SIG-M5 (cell line): ENCODE data around the gene C2orf68.
"Not testable (repeated sequence)": the region's sequence is repeated elsewhere in the genome, so short reads cannot be mapped to it uniquely, and the experiment has no call there.

Experiments used
- DNase-seq: peaks from one replicate; lab custom pipeline; 2025; lab: John Stamatoyannopoulos, UW

Gene C2orf68

DNA sequence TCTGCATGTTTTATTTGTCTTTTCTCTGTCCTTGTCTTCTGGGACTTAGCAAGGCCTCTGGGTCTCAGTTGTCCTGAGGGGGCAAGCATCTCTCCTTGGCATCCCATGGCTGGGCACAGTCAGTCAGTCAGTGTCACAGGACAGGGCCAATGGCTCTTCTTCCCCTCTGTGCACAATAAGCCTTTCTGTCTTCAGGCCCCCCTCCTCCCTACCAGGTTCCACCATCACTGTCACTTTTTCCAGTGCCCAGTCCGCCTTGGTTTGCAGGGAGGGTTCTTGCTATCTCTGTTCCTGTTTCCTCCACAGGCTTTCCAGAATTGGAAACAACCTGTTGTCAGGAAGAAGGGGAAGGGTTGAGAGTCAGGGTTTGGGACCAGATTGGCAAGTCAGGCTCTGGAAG lies 29.4 kb downstream of the C2orf68 start:
- DNase-seq = no peak

DNA sequence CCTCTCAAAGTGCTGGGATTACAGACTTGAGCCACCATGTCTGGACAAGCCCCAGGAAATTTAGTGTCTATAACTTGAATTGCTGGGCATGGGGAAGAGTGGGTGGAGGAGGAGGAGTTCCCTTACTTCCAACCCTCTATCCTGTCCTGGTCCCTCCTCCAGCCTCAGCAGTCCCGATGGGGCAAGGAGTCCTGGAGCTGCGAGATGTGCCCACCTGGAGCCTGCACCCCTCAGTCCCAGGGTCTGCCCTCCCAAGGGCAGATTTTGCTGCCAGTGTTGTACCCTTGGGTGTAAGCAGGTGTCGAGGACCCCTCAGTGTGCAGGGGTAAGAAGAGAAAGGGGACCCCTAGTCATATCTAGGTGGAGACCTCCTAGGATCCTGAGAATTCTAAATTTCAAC lies 31.7 kb downstream of the C2orf68 start:
- no peak for DNase-seq

DNA sequence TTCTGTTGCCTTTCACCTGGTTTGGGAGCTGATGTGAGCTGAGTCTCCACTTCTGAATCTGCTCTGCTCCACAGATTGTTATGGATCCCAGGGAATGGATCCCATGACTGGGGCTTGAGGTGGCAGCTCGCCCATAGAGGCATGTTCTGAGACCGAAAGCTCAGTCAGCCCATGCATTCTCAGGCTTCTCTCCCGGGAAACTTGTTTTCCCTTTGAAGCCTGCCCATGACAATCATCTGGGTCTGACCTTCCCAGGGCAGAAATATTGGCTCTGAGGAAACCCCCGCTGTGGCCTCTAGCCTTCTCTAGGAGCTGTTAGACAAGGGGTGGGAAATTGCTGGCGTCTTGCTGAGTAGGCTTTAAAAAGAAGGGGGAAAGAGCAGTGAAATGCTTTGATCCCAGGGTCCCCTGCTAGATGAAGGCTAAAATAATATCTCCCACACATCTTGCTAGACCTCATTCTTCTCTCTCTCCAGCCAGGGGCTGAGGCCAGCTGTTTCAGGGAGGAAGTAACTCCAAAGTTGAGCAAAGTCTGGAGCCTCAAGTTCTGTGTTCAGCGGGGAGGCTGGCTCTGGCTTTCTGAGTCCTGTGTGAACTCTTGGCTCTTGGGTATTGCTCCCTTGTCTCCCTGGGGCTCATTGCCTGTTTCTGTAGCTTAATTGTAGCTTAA lies 32.5 kb downstream of the C2orf68 start:
- peak; percentile 87 for DNase-seq

DNA sequence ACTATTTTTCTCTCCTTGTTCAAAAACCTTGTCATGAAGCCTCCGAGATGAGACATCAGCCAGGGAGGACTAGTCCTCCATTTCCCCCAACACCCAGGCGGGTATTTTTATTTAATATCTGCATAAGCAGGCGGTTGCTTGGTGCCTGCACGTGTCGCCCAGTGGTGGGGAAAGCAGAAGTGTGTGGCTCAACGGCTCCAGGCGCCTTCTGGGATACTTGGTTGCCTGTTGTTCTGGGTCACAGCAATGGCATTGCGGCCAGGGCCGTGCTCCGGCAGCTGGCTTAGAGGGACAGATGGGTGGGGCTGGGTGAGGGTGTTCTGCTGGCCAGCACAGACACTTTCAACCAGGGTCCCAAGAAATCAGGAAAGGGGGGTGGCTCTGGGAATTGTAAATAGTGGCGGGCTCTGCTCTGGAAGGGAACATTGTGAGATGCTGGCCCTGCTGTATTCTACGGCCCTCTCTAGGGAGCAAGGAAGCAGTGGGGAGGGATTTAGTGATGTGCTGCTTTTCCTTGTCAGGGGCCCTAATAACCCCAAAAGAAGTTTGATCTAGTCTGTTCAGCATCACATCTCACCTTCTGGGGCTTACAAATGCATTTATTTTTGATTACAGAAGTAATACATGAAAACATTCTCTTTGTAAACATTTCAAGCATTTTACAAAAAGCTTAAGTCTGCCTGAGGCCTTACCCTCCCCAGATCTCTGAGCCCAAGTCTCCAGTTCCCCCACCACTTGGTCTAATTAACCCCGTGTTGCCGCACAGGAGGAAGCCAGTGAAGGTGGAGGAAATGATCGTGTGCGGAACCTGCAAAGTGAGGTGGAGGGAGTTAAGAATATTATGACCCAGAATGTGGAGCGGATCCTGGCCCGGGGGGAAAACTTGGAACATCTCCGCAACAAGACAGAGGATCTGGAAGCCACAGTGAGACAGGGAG lies 33.4 kb downstream of the C2orf68 start:
- DNase-seq = peak; percentile 31

DNA sequence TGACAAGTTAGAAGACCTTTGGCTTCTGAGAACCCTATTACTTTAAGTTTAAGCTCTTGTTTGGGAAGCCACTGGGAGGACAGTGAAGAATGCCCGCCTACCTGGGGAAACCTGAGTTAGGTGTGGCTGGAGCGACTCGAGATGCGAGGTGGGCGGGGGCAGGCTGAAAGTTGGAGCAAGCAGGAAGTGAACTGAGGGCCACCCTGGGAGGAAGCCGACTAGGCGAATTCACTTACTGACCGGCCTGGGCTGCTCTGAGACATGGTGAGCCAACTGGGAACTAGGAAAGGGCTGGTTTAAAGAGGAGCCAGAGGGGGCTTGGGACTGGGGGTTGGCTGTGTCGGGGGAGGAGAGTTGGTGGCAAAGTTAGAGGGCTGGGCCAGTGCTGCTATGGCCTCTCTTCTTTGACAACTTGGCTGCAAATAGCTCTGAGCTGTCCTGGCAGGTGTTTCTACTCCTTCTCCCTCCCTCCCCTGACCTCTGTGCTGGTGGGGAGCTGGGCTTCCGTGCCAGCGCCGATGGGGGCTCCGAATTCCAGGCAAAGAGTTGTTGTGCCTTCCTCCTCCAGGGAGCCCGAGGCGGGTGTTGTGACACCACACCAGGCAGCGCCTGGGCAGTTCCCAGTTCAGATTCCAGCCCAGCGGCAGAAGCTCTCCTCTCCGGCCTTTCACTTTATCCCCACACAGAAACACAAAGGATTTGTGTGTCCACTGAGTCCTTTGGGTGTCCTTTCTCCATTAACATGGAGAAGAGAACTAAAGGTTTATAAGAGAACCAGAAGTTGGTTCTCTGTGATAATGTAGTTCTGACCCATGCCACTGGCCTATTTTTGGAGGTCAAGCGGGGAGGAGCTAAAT lies 34.3 kb downstream of the C2orf68 start, which contains the start of gene VAMP8:
TSS of gene VAMP8 (plus strand) at position 201 of the 857 bp plus-strand sequence. CDS start at position 262, 61 bp downstream.
- DNase-seq = no peak

DNA sequence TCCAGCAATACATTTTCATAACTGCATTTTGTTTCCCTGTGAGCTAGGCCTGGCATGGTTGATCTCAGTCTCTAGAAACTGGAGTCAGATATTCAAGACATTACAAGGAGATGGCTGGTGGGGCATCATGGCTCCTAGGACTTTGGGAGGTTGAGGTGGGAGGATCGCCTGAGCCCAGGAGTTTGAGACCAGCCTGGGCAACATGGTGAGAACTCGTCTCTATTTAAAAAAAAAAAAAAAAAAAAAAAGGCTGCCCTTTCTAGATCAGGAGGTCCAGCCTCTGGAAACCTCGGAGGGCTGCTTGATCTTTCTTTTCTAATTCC lies 34.8 kb downstream of the C2orf68 start:
- no peak for DNase-seq

DNA sequence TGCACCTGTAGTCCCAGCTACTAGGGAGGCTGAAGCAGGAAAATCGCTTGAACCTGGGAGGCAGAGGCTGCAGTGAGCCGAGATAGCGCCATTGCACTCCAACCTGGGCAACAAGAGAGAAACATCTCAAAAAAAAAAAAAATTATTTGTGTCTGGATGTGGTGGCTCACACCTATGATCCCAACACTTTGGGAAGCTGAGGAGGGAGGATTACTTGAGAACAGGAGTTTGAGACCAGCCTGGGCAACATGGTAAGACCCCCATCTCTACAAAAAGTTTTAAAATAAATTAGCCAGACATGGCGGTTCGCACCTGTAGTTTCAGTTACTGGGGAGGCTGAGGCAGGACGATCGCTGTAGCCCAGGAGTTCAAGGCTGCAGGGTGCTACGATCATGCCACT lies 36.1 kb downstream of the C2orf68 start:
- no peak for DNase-seq

DNA sequence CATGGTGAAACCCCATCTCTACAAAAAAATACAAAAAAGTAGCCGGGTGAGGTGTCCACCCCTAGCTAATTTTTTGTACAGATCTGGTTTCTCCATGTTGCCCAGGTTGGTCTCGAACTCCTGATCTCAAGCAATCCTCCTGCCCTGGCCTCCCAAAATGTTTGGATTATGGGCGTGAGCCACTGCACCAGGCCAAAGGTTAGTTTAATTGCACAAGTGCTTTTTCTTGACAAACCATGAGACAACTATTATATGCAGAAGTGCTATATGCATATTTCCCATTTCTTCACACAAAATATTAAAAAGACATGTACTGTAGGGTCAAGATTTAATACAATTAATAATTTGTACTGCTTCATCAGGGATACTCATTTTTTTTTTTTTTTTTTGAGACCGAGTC lies 45.6 kb downstream of the C2orf68 start:
- no peak for DNase-seq

DNA sequence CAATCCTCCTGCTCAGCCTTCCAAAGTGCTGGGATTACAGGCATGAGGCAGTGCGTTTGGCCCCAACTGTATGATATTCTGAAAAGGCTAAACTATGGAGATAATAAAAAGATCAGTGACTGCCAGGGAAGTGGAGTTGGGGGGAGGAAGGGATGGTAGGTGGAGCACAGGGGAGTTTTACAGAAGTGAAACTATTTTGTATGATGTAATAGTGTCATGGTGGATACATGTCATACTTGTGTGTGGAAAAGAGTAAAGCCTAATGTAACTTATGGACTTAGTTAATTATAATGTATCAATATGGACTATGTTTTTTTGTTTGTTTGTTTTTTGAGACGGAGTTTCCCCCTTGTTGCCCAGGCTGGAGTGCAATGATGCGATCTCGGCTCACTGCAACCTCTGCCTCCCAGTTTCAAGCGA lies 47.7 kb downstream of the C2orf68 start:
- peak; percentile 80 for DNase-seq

DNA sequence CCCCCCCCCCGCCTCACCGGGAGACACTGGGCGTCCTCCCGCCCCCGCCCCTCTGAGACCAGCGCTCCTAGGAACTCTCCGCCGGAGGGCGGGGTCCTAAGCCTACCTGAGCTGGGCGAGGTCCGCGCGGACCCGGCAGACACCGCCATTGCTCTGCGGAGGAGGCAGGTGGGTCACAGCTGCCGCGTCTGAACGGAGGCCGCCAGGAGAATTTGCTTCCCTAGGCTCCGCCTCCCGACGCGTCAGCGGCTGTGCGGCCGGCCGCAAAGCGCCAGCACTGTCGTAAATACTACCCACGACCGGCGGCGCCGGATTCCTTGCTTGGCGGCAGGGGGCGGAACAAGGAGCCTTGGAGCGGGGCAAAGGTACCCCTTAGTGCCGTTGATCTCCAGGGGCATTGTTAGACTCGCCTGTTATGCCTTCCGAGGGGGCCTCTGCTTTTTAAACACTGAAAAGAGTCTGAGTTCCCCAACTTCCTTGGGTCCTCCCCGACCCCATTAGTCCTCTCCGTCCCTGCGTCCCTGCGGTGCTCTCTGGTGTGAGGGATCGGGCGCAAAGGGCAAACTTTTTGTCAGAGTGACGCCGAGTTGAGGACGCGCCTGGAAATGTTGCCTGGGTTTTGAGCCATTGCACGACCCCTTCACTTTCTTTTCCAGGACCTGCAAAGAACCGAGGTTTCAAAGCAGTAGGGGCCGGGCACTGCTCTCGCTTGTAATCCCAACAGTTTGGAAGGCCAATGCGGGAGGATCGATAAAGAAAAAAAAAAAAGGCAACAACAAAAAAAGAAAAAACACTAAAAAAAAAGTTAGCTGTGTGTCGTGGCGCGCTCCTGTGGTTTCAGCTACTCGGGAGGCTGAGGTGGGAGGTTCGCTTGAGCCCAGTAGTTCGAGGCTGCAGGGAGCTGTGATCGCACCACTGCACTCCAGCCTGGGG lies 50.3 kb downstream of the C2orf68 start, which contains the start of gene GGCX:
TSS of gene GGCX (minus strand) at position 214 of the 933 bp plus-strand sequence. CDS start at position 149, 65 bp downstream.
- peak; percentile 72 for DNase-seq

DNA sequence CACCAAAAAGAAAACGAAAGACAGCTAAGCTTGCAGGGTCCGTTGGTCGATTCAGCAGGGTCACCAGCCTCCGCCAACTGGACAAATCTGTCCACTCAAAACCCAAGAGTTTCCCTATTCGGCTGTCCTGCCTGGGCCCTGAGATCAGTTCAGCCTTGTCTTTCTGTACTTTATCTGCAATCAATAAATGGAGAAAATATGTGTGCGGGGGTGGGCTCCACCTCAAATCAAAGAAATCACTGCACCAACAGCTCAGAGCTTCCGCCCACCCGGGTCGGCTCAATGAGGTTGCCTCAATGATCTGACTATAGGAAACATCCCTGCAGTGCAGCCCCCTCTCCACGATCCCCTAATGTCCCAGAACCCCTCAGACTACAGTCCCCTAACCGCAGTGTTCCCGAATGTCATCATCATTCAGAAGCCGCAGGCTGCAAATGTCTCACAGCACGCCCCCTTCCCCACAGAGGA lies 51.0 kb downstream of the C2orf68 start:
- DNase-seq = no peak

DNA sequence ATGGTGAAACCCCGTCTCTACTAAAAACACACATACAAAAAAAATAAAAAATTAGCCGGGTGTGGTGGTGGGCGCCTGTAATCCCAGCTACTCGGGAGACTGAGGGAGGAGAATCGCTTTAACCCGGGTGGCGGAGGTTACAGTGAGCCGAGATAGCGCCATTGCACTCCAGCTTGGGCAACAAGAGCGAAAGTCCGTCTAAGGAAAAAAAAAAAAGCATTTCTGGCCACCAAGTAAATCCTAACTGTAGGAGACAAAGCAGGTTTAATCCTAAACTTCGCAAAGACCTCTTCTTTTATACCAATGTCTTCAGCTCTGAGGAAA lies 51.5 kb downstream of the C2orf68 start:
- DNase-seq = not testable (repeated sequence)

DNA sequence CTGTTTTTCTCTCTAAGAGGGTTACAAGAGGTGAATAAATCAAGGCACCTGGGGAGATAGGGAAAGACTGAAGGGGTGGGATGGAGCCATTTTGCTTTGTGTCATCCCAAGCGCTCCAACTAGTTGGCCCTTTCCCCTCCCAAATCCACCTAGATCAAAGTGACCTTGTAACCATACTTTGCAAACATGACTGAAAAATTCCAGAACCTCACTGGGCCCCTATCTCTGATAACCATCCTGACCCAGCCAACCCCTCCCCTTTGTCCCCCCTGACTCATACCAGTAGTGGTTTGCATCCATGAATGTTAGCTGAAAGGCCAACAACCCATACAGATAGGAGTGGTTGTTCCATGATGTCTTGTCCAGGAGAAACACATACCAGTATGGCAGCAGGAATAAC lies 53.7 kb downstream of the C2orf68 start:
- DNase-seq = no peak

DNA sequence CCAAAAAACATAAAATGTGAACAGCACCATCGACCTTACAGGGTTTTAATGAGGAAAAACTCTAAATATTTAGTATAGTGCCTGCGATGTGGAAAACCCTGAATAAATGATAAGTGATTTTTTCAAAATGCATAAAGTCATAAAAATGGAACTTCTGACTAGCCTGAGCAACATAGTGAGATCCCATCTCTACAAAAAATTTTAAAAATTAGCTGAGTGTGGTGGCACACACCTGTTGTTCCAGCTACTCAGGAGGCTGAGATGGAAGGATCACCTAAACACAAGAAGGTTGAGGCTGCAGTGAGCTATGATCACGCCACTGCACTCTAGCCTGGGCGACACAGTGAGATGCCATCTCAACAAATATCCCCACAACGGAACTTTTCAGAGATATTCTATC lies 54.7 kb downstream of the C2orf68 start:
- no peak for DNase-seq
